Measurements from ENCODE around the gene GABRB1. TPM values are rescaled to one million over a fixed set of nuclear protein-coding genes. Genes with fewer than 3 reads are reported as not detected.

Gene GABRB1
- total RNA-seq (2022; extraction: Qiagen RNA extraction) = not detected in 5 replicates

DNA sequence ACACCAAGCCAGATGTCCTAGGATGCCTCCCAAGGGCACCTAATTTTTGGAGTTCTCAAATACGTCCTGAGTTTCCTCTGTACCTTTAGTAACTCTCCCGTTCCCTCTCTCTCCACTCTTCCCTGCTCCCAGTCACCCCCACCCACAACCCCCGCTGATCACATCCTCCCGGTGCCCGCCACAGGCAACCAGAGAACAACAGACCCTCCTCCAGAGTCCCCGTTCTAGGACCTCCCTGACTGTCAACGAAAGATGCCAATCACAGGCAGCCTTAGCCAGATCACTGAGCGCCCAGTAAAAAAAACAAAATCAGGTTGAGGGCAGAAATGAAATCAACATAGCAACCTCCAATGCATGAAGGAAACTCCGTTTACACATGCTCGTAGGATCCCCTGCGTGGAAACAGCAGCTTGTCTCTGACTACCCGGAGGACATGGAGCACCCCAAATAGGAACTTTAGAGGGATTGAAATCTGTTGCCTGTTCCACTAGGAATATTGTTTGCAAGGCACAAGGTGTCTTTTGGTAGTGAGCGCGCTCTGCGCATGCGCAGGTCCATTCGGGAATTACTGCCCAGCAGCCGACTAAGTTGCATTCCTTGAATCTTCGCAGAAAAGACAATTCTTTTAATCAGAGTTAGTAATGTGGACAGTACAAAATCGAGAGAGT, at the start of gene GABRB1:
Gene GABRB1, plus strand, starts transcription at position 557 of the 668 bp plus-strand sequence.

DNA sequence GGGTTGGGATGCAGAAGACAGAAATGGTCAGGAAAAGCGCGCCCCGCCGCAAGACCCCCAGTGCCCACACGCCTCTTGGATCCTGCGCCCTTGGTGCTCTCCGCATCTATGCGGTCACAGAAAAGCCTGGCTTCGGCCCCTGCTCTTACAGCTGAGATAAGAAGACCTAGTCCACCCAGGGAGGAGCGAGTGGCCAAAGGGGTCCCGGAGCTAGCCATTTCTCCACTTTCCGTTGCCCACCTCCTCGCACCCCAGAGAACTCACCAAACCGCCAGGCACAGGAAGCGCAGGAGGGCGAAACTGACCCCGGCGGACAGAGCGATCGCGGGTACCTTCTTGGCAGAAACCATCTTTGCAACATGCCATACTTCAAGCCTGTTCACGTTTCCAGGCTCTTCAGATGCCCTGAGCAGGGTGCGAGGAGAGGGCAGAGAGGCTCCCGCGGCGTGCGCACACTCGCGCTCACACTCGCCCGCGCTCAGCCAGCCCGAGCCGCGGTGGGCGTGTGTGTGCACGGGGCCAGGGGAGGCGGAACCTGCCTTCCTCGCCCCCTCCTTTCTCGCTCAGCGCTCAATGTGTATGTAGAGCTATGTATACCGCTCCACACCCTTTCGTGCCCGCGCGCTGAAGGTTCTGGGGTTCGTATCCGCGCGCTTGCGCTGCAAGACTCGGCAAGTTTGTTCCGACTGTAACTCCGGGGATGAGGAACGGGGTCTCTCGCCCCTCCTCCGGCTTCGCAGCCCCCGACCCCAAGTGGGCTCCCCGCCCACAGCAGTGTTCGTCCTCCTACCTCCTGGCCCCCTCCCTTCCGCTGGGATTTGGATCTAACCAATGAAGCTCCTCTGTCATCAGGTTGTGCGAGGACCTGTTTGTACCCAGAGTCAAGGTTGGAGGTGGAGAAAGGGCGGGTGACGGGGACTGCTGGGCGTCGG, 38.0 kb upstream of the GABRB1 start, which contains the start of gene GABRA4:
Gene GABRA4, minus strand, starts transcription at position 507 of the 932 bp plus-strand sequence. Its CDS starts 157 bp downstream, at position 350.

DNA sequence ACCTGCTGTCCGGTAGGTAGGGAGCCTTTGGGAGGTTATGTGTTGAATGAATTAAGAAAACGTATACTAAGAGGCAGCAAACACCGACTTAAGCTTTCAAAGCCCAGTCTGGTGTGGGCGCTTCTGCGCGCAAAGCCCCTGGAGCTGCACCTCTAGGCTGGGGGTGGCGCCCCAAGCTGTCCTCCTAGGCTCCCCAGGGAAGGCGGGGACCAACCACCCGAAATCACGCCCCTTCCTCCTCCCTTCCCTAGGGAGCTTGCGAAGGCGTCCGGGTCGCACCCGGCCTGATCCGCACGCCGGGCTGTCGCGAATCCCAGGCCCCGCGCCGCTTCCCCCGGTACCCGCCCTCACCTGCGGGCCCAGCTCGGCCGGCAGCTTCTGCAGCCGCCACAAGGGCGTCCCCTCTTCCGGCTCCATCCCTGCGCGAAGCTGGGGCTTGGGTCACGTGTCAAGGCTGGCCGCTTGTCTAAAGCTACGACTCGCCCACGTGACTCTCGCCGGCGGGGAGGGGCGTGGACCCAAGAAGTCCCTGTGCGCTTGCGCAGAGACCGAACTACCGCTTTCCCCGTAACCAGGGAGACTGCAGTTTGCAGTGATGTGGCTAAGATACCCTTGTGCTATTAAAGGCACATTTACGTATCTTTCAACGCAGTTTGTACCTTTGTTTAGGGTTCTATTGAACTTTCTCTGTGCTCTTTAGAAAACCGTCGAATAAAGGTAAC, 432.0 kb downstream of the GABRB1 start, which contains the start of gene COMMD8:
Gene COMMD8, minus strand, starts transcription at position 468 of the 722 bp plus-strand sequence. Its CDS starts 51 bp downstream, at position 417.

Other genes with a start within 250 kb of the GABRB1 start
- not detected in 5 replicates for gene COX7B2, start 122.3 kb upstream of the GABRB1 start, total RNA-seq (2022; extraction: Qiagen RNA extraction)
- gene GABRA4, start 38.0 kb upstream of the GABRB1 start, total RNA-seq (2022; extraction: Qiagen RNA extraction) = not detected in 5 replicates